Islet of Langerhans (tissue), 1 donor: ENCODE results near the gene RASL10A.

Source experiments
- FAIRE-seq: peaks from one replicate; lab custom pipeline; 2011; peaks lifted over from hg19 to GRCh38; lab: Jason Lieb, UNC

Gene RASL10A

GRCh38 chr22:29317827-29318454 lies 2.4 kb upstream of the RASL10A start:
- FAIRE-seq = no peak

DNA sequence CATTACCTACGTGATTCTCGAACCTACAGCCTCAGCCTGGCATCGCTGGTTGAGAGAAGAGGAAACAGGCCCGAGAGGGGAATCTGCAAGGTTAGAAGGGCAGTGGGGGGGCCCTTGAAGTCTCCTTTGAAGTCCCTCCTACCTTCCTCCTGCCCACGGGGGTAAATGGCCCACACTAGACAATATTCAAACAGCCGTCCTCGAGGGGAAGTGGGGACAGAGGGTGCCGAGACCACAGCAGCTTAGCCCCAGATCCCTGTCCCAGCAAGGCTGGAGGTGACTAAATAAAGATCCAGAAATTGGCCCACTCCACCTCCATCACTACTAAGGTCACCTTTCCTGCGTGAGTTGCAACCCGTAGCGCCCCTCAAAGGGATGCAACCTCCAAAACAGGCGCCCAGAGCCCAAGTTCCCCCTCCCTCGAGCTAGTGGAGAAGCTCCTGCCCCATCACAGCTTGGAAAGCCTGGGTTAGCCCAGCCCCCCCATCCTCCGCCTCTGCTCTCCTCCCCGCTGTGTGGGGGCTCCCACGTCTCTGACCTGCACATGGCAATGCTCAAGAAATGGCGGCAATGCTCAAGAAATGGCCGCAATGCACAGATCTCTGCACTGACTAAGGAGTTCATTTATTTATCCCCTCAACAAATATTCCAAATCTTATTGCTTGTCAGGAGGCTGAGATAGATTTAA lies 788 bp upstream of the RASL10A start:
- no peak for FAIRE-seq

GRCh38 chr22:29314537-29315285 lies 786 bp downstream of the RASL10A start:
- FAIRE-seq = no peak

- no peak for FAIRE-seq
These were observed 1.7 kb downstream of the RASL10A start for GRCh38 chr22:29313576-29314466.

DNA sequence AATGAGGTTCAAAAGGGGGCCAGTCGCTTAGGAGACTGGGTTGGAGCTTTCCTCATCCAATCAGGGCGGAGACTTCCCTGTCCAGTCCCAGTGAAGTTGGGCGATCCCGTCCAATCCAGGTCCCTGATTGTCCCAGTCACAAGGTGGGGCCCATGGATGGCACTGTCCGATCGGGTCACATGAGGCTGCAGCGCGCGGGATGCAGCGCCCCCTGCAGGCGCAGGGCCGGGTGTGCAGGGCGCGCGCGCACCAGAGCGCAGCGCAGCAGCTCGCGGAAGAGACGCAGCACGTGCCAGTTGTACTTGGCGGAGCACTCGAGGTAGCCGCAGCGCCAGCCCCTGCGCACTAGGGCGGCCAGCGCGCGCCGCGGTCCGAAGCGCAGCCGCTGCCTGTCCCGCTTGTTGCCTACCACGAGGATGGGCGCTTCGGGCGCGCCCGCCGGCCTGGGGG lies 2.3 kb downstream of the RASL10A start:
- no peak for FAIRE-seq

DNA sequence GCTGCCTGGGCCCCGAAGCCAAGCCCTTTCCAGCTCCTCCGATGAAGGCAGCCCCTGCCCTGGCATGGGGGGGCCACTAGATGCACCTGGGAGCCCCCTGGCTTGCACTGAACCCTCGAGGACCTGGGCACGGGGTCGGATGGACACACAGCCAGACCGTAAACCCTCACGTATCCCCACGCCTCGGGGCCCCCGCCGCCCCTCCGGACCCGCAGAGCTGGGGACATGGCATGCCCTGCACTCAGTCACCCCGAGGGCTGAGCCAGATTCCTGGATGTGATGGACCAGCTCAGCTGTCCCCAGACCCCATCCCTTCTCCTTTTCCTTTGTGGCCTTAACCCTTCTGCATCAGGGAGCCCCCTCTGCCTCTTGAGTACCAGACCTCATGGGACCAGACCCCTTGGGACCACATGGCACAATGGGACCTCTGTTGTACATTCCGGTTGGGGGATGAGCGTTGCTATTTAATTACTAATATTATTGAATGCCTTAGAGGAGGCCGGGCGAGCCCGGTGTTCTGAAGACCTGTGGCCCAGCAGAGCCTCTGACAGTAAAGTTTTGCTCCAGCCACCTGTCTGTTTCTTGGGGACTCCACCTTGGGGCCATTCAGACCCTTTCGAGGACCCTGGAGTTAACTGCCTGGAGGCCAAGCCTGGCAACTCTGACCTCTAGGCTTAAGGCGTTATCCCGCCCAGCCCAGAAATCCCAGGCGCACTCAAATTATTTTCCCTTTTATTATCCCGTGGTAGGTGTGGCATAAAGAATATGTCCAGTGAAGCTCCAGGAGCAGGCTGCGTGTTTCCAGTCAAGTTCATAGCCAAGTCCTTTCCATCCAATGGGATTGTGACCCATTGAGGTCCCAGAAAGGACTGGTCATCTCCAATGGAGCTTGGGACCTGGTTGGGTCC lies 3.0 kb downstream of the RASL10A start:
- FAIRE-seq = no peak

DNA sequence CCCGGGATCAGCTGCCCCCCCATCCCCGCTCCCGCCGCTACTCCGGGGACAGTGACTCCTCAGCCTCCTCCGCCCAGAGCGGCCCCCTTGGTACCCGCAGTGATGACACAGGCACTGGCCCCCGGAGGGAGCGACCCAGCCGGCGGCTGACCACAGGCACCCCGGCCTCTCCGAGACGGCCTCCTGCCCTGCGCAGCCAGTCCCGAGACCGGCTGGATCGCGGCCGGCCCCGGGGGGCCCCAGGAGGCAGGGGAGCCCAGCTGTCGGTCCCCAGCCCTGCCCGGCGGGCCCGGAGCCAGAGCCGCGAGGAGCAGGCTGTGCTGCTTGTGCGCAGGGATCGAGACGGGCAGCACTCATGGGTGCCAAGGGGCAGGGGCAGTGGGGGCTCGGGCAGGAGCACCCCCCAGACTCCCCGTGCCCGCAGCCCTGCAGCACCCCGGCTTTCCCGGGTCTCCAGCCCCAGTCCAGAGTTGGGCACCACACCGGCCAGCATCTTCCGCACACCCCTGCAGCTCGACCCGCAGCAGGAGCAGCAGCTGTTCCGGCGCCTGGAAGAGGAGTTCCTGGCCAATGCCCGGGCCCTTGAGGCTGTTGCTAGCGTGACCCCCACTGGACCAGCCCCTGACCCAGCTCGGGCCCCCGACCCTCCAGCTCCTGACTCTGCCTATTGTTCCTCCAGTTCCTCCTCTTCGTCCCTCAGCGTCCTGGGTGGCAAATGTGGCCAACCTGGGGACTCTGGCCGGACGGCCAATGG lies 3.9 kb downstream of the RASL10A start:
- FAIRE-seq = no peak

DNA sequence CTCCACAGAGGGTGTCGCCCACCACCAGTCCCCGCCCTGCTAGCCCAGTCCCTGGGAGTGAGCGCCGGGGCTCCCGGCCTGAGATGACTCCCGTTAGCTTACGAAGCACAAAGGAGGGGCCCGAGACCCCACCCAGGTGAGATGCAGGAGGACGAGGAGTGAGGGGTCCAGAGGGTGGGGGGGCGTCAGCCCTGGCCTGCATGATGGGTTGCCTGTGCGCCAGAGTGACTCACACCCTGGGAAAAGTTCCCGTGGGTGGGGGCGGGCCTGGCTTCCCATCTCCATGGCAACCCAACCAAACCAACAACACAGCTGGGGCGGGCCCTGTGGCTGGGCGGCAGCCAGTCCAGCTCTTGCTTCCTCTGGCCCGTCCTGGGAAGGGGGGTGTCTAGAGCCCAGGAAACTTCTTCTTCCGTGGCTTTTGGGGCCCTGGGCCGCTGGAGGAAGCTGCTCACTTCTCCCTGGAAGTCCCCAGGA lies 4.6 kb downstream of the RASL10A start:
- no peak for FAIRE-seq

DNA sequence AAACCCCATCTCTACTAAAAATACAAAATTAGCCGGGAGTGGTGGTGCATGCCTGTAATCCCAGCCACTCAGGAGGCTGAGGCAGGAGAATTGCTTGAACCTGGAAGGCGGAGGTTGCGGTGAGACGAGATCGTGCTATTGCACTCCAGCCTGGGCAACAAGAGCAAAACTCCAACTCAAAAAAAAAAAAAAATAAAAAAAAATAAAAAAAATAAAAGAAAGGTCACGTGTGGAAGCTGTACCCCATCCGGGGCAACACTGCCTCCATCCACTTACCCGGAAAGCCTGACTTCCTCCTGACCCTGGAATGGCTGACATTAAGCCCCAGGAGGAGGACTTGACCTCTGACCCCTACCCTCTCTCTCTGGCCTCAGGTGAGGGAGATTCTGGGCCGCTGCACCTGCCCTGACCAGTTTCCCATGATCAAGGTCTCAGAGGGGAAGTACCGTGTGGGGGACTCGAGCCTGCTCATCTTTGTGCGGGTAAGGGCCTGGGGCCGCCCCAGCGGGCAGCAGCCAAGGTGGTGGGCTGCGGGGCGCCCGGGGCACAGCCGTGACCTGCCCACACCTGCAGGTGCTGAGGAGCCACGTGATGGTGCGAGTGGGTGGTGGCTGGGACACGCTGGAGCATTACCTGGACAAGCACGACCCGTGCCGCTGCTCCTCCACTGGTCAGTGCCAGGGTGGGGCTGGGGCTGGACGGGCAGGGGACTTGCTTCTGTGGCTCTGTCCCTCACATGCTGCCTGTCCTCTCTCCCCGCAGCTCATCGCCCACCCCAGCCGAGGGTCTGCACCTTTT lies 5.2 kb downstream of the RASL10A start:
- FAIRE-seq = no peak

DNA sequence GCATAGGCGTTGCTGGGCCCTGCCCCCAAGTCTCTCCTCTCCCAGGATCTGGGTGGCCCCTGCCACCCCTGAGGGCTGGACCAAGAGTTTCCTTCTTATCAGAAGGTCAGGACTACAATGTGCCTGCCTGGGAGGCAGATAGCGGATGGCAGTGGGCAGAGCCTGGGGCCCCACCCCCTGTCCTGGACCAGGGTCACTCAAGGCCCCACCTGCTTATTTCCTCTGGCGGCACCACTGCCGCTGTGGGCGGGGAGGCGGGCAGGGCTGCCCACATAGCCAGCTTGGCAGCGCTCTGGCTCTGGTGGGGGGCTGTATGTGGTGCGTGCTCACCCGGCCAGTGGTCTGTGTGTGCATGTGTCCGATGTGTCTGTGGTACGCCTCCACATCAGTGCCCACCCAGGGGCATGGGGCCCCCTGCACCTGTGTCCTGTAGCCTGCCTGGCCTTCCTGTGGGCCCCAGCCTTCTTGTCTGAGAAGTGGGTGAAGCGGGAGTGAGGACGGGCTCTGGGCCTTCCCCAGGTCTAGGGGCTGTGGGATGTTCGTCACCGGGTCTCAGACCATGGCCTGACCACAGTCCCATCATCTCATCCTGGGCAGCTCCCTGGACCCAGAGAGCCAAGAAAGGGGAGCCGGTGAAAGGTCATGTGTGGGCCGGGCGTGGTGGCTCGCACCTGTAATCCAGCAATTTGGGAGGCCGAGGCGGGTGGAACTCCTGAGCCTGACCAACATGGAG lies 6.0 kb downstream of the RASL10A start:
- no peak for FAIRE-seq

DNA sequence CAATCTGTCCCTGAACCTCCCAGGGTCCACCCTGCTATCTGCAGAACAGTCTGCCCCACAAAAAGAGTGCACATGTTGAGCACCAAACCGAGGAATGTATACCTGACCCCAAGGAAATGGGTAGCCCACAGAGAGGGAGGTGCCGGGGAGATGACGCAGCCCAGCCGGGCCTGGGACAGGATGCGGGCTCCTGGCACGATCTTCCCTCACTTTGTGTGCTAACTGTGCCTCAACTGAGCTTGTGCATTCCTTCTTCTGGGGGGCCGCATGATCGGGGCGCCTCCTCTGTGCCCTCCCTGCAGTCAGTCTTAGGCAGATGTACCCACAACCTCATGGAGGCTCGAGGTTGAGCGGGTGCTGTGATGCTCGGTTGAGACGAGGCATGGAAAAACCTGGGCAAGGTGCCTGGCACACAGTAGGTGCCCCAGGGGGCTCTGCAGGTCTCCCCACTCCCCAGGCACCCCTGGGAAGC lies 6.7 kb downstream of the RASL10A start:
- no peak for FAIRE-seq

- no peak for FAIRE-seq
These were observed 7.2 kb downstream of the RASL10A start for GRCh38 chr22:29308148-29308790.

DNA sequence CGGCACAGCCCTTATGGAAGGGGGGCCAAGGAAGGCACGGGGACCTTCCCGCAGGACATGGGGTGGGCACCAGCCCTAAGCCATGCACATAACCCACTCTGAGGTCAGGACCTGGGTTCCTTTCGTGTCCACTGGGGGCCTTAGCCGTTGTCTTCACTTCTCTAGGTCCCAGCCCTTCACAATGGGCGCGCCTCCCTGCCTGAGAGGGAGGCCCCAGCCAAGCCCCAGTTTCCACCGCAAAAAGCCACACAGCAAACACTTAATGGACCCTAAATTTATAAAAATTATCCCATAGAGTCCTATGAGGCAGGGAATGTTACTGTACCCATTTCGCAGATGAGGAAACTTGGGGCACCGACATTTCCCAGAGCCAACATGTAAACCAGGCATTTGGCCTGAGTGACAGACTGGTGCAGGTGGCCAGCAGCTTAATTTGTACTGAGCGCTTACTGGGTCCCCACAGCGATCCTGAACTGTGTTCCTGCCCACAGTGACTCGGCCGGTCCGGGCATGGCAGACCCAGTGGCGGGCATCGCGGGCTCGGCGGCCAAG lies 7.8 kb downstream of the RASL10A start:
- no peak for FAIRE-seq

DNA sequence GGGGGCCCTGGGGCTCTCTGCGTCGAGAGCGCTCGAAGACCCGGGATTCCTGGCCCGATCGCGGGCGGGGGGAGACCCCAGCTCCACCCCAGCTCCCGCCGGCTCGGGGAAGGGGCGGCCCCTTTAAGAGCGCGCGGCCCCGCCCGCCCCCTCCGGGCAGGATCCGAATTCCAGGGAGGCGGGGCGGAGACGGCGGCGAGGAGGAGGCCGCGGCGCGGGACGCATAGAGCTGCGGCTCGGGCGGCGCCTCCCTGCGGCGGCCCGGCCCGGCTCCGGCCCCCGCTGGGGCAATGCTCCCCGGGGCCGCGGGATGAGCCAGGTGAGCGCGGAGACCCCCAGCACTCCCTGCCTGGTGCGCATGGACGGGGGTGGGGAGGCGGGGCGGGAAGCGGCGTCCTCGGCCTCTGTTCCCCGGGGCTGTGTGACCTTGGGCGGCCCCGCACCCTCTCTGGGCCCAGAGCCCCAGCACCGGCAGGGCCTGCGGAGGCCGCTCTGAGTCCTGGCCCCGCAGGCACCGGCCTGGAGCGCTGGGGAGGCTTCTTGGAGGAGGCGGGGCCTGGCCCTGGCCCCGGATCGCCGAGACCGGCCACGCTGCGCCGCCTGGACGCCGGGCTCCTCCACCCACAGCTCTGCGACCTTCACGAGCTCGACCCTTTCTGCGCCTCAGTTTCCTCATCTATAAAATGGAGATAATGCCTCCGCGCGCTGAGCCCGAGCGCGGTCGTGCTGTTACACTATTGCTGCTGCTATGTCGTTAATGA lies 8.5 kb downstream of the RASL10A start:
- no peak for FAIRE-seq

DNA sequence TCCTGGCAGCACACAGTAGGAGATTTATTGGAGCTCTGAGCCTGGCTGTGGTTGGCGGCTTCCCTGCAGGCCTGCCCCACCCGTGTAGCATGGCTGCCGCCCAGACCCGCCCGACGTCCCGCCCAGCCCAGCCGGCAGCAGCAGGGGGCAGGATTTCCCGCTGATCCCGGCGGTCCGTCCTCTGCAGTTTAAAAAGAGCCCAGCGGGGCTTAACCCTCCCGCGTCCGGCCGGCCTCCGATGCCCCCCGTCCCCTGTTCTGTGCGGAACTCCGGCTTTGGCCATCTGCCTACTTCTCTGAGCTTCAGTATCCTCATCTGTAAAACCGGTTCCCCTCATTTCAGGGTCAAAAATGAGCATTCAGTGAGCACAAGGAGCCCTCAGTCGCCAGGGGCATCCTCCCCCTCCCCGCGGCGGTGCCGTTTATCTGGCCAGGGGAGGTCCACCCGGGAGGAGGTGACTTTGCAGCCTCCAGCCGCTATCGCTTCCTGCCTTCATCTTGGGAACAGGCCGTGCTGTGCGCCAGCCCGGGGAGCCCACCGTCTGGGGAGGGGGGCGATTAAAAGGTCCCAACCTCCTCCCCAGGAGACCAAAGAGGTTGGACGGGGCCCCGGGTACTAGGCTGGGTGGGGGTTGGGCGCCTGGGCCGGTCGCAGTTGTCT lies 9.2 kb downstream of the RASL10A start, which contains the start of gene GAS2L1:
TSS of gene GAS2L1 (plus strand) at position 476 of the 660 bp plus-strand sequence. CDS start 1,456 bp downstream, outside the sequence.
- FAIRE-seq = no peak

GRCh38 chr22:29305836-29306174 lies 9.7 kb downstream of the RASL10A start:
- FAIRE-seq = no peak
